OCI-LY7 (cell line): ENCODE data around the gene MANSC1.

Experiments
- EZH2phosphoT487 ChIP-seq: fragments of 200-600 bp; sonication (generic); IDR thresholded peaks from 2 replicates; pipeline ENCODE4 v1.6.1; 2018; ENCODE audit warnings: low read depth, borderline replicate concordance, mild to moderate bottlenecking, mixed run types, antibody characterized with exemption, low read length, moderate library complexity, mixed read lengths
- TF ChIP-seq, protein P1 (sequence below): fragments of 200-600 bp; sonication (generic); conservative IDR thresholded peaks from 2 replicates; pipeline ENCODE4 v1.5.1; 2014; ENCODE audit warnings: mild to moderate bottlenecking, antibody characterized with exemption, low read length, moderate library complexity, mixed read lengths

- TF ChIP-seq, protein P1, sequence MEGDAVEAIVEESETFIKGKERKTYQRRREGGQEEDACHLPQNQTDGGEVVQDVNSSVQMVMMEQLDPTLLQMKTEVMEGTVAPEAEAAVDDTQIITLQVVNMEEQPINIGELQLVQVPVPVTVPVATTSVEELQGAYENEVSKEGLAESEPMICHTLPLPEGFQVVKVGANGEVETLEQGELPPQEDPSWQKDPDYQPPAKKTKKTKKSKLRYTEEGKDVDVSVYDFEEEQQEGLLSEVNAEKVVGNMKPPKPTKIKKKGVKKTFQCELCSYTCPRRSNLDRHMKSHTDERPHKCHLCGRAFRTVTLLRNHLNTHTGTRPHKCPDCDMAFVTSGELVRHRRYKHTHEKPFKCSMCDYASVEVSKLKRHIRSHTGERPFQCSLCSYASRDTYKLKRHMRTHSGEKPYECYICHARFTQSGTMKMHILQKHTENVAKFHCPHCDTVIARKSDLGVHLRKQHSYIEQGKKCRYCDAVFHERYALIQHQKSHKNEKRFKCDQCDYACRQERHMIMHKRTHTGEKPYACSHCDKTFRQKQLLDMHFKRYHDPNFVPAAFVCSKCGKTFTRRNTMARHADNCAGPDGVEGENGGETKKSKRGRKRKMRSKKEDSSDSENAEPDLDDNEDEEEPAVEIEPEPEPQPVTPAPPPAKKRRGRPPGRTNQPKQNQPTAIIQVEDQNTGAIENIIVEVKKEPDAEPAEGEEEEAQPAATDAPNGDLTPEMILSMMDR: no peak
- TF ChIP-seq EZH2phosphoT487: no peak
Measured at GRCh38 chr12:12290206-12290605, 59.8 kb downstream of the MANSC1 start.
